SU-DHL-6 (cell line): ENCODE data around the gene NAP1L1.

Source experiments
- H2AFZ ChIP-seq: fragments of 200-600 bp; sonication (generic); 2 replicates; pipeline ENCODE4 v1.6.1; 2014; ENCODE audit warnings: low read depth, mild to moderate bottlenecking, moderate library complexity, mixed read lengths, antibody characterized with exemption, low read length; ENCODE audit not compliant: severe bottlenecking
- H3F3A ChIP-seq: fragments of 200-600 bp; shearing (Covaris generic); 2 replicates; pipeline ENCODE4 v1.6.0; 2016; ENCODE audit warnings: antibody characterized with exemption, mild to moderate bottlenecking; ENCODE audit not compliant: insufficient read depth
- H3K27ac ChIP-seq: fragments of 200-600 bp; sonication (generic); 2 replicates; pipeline ENCODE4 v1.5.1; 2016; ENCODE audit warnings: low read depth, mild to moderate bottlenecking, low read length, moderate library complexity, mixed read lengths
- H3K27me3 ChIP-seq: fragments of 200-600 bp; sonication (generic), shearing (Covaris generic); 2 replicates; pipeline ENCODE4 v1.6.0; 2014; ENCODE audit warnings: mild to moderate bottlenecking, low read length
- H3K36me3 ChIP-seq: fragments of 200-600 bp; sonication (generic); 2 replicates; pipeline ENCODE4 v1.6.1; 2014; ENCODE audit warnings: mild to moderate bottlenecking, low read length, mixed read lengths
- H3K4me2 ChIP-seq: fragments of 300-600, 200-600 bp; shearing (Covaris generic), sonication (generic); 2 replicates; pipeline ENCODE4 v1.6.0; 2014; ENCODE audit warnings: low read length, low read depth, mild to moderate bottlenecking; ENCODE audit not compliant: poor library complexity, severe bottlenecking
- H3K4me3 ChIP-seq: fragments of 200-600 bp; sonication (generic); 2 replicates; pipeline ENCODE4 v1.5.1; 2014; ENCODE audit warnings: antibody characterized with exemption, low read length, mild to moderate bottlenecking, mixed read lengths; ENCODE audit not compliant: insufficient read depth, poor library complexity, severe bottlenecking
- H3K79me2 ChIP-seq: fragments of 200-600 bp; sonication (generic); 2 replicates; pipeline ENCODE4 v1.6.1; 2014; ENCODE audit warnings: mild to moderate bottlenecking, low read length, moderate library complexity; ENCODE audit not compliant: insufficient read depth
- H3K9ac ChIP-seq: fragments of 200-600 bp; sonication (generic); 2 replicates; pipeline ENCODE4 v1.7.0; 2014; ENCODE audit warnings: mild to moderate bottlenecking, low read length
- H3K9me2 ChIP-seq: fragments of 200-600 bp; sonication (generic); replicated peaks from 2 replicates; pipeline ENCODE4 v1.6.1; 2014; ENCODE audit warnings: low read length; ENCODE audit not compliant: insufficient read depth
- H3K9me3 ChIP-seq: fragments of 200-600 bp; sonication (generic); 2 replicates; pipeline ENCODE4 v1.6.1; 2014; ENCODE audit warnings: low read length, mixed read lengths; ENCODE audit not compliant: insufficient read depth
- H4K20me1 ChIP-seq: fragments of 200-600 bp; sonication (generic); 2 replicates; pipeline ENCODE4 v1.6.1; 2014; ENCODE audit warnings: low read depth, mild to moderate bottlenecking, antibody characterized with exemption, low read length, moderate library complexity, mixed read lengths
- EZH2phosphoT487 ChIP-seq: fragments of 200-600 bp; sonication (generic), shearing (Covaris generic); conservative IDR thresholded peaks from 2 replicates; pipeline ENCODE4 v1.6.1; 2018; ENCODE audit warnings: mild to moderate bottlenecking, antibody characterized with exemption, low read length, moderate library complexity, mixed read lengths
- TF ChIP-seq, protein P1 (sequence below): fragments of 200-600 bp; sonication (generic); IDR thresholded peaks from one replicate; pipeline ENCODE4 v1.5.1; 2017; ENCODE audit warnings: antibody characterized with exemption, mild to moderate bottlenecking, low read length, moderate library complexity; ENCODE audit not compliant: insufficient read depth, poor library complexity, severe bottlenecking

Gene NAP1L1

DNA sequence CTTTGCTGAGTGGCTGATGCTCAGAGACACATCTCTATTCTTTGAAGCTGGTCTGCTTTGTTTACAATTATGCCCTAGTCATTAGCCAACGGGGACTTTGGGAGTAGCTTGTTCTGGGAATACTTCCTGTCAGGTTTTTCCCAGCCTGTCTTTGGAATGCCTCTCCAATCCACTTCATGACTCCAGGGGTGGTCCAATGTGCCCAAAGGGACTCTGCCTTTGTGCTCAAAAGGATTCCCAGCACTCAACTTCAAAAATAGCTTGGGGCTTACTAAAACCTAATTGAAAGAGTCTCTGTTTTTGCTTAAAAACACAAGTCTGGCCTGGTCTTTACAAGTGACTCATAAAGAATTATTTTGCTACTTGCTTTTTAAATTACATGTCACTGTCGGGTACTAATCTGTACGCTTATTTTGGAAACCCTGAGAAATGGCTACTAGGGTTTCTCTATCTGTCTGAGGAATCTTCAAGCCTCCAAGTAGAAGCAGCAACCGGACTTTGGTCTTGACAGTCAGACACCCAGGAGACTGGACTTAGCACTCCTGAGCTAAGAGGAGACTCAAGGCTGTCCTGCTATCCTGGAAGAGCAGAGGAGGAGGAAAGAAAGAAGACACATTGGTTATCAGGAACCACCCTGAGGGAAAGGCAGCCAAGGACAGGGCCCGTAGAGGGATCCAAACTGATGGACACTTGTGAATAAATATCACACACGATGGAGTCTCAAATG lies 73.6 kb downstream of the NAP1L1 start:
- no peak overlapping the region for H3K4me3 ChIP-seq
- H3F3A ChIP-seq, result no peaks in the 10 kb centered on the region
- H4K20me1 ChIP-seq, result no peaks in the 10 kb centered on the region
- no peaks in the 10 kb centered on the region for H3K9me3 ChIP-seq
- no peak for TF ChIP-seq EZH2phosphoT487
- TF ChIP-seq, protein P1, sequence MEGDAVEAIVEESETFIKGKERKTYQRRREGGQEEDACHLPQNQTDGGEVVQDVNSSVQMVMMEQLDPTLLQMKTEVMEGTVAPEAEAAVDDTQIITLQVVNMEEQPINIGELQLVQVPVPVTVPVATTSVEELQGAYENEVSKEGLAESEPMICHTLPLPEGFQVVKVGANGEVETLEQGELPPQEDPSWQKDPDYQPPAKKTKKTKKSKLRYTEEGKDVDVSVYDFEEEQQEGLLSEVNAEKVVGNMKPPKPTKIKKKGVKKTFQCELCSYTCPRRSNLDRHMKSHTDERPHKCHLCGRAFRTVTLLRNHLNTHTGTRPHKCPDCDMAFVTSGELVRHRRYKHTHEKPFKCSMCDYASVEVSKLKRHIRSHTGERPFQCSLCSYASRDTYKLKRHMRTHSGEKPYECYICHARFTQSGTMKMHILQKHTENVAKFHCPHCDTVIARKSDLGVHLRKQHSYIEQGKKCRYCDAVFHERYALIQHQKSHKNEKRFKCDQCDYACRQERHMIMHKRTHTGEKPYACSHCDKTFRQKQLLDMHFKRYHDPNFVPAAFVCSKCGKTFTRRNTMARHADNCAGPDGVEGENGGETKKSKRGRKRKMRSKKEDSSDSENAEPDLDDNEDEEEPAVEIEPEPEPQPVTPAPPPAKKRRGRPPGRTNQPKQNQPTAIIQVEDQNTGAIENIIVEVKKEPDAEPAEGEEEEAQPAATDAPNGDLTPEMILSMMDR, result no peak
- no peaks in the 10 kb centered on the region for H3K27me3 ChIP-seq
- H3K36me3 ChIP-seq, result no peaks in the 10 kb centered on the region
- H3K4me2 ChIP-seq, result no peak overlapping the region
- H3K9me2 ChIP-seq, result no peaks in the 10 kb centered on the region
- H2AFZ ChIP-seq, result no peak overlapping the region
- no peak overlapping the region for H3K27ac ChIP-seq
- H3K9ac ChIP-seq, result no peak overlapping the region
- H3K79me2 ChIP-seq, result no peaks in the 10 kb centered on the region

DNA sequence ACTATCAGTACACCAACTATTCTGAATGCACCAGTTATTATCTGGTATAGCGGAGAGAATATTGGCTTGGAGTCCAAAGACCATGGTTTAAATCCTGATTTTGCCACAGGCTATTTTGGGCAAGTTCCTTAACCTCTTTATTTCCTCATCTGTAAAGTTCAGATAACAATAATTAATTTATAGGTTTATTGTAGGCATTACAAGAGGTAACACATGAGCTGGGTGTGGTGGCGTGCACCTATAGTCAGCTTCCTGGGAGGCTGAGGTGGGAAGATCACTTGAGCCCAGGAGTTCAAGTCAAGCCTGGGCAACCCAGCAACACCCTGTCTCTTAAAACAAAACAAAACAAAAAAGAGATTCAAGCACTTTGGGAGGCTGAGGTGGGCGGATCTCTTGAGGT lies 76.1 kb downstream of the NAP1L1 start:
- Histone ChIP-seq H3K4me3 (no peak overlapping the region), H3K27me3 (no peaks in the 10 kb centered on the region), H3K9me2 (no peaks in the 10 kb centered on the region), H4K20me1 (no peaks in the 10 kb centered on the region), H2AFZ (no peak overlapping the region), H3F3A (no peaks in the 10 kb centered on the region), H3K9ac (no peak overlapping the region), H3K79me2 (no peaks in the 10 kb centered on the region), H3K36me3 (no peaks in the 10 kb centered on the region), H3K4me2 (no peak overlapping the region), H3K27ac (no peak overlapping the region), H3K9me3 (no peaks in the 10 kb centered on the region)
- TF ChIP-seq, protein P1, result no peak
- TF ChIP-seq EZH2phosphoT487, result no peak

DNA sequence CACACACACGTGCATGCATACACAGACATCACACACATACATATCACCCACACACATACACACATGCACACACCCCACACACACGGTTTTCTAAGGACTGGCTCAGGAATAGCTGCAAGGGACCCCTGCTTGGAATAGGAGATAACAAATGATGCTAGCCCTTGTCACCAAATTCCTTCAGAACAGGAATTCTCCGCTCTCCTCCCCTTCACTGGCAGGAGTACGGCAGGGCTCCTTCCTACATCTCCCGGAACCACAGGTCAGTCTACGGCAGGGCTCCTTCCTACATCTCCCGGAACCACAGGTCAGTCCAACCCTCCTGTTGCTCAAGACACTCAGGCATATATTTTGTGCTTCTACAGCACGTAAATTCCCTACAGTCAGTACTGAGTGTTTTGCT lies 76.8 kb downstream of the NAP1L1 start:
- Histone ChIP-seq H2AFZ (no peak overlapping the region), H3K9me3 (no peaks in the 10 kb centered on the region), H3K4me3 (no peak overlapping the region), H3F3A (no peaks in the 10 kb centered on the region), H3K27me3 (no peaks in the 10 kb centered on the region), H4K20me1 (no peaks in the 10 kb centered on the region), H3K4me2 (no peak overlapping the region), H3K79me2 (no peaks in the 10 kb centered on the region), H3K27ac (no peak overlapping the region), H3K36me3 (no peaks in the 10 kb centered on the region), H3K9ac (no peak overlapping the region), H3K9me2 (no peaks in the 10 kb centered on the region)
- TF ChIP-seq, protein P1, result no peak
- no peak for TF ChIP-seq EZH2phosphoT487
